Measurements from ENCODE around the gene CYB5A. TPM values are rescaled to one million over a fixed set of nuclear protein-coding genes. Genes with fewer than 3 reads are reported as not detected.

Gene CYB5A
- polyA plus RNA-seq, 1 donor: 258 TPM

DNA sequence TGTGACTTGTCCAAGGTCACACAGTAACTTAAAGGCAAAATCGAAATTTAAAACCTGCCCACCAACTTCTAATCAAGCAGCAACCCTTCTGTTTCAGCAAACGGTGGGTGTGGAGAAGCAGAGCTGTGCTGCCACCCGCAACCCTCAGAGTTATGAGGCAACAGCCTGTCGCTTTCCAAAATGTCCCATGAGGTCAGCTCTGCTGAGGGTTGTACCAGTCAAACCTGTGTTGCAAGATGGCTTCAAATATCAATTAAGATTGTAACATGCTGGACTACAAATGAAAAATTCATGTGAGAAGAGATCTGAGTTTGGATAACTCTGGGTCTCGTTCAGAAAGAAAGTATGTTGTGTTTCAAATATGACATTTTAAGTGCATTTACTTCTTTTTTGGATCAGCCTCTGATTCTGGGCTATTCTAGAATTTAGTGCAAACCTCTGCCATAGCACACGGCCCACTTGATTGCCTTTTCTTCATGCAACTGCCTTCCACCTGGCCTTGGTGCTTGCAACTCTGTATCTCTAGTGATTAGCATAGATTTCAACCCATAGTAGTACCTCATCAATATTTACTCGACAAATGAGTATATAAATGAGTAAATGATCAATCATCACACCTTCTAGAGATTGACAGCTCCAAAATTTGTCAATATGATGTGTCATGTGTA is 74.2 kb downstream of the CYB5A start:
- DNase-seq: no peak

GRCh38 chr18:74216661-74217110 is 75.1 kb downstream of the CYB5A start:
- DNase-seq: no peak

DNA sequence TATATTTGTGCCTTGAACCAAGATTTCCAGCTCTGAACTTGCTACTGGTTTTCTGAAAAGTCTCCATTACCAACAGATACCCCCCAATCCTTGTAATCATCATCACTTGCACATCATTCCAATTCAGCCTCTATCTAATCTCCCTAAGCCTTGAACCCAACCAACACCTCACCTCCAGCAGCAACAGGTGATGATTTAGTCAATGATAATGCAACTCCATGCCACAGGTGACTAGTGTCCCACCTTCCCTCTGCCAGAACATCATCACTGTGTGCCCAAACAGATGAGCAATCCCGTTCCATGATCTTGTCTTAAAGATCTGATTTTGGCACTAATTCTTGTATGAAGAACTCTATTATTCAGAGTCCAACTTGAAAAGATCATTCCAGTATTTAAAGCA is 75.9 kb downstream of the CYB5A start:
- no peak for DNase-seq

DNA sequence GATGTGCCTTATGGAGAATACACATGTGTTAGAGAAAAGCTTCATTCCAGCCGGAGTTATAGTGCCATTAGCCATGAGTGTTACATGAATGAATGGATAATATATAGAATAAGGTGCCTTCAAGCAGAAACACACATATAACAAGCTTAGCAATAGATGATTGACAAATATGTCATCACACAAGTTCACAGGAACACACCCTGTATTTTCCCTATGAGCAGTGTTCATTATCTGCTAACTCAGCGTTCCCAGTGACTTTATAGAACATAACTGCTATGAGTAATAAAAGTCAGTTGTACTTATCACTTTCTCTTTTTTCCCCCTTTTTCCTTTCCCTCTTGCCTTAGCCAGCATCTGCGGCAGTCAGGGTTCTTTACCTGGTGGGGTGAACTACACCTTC is 78.3 kb downstream of the CYB5A start:
- no peak for DNase-seq

DNA sequence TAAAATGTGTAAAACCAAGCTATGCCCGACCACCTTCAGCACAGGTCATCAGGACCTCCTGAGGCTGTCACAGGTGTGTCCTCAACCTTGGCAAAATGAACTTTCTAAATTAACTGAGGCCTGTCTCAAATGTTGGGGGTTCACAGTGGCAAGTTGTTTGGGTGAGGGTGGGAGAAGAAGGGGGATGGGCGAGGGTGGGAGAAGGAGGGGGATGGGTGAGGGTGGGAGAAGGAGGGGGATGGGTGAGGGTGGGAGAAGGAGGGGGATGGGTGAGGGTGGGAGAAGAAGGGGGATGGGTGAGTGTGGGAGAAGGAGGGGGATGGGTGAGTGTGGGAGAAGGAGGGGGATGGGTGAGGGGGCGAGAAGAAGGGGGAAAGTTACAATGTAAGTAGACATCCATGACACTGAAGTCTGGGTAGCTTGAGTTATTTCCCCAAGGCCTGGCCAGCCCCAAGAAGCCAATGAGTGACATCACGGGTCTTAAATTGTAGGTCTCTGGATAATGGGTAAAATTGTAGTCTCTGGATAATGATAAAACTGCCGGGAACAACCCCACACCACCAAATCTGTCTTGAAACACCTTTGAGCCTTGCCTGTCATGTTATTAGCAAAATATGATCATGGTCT is 87.1 kb downstream of the CYB5A start:
- no peak for DNase-seq

DNA sequence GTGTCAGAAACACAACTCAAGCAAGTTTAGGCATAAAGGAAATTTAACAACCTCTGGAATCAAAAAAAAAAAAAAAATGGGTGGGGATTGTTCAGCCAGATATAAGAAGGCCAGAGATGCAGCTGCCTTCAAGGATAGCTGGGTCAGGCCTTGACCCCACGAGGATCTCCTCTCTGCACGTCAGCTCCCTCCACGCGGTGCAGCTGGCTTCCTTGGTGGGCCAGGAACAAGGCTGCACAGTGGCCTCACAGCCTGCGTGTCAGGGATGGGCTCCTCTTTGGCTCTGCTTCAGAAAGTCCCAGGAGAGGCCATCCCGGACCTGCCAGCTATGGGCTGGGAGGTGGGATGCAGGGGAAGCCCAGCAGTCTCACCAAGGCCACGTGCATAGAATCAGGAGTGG is 88.0 kb downstream of the CYB5A start:
- DNase-seq: no peak

Other genes with a start within 250 kb of the CYB5A start
- gene FBXO15, start 144.1 kb downstream of the CYB5A start, polyA plus RNA-seq (ENCODE audit: insufficient read length): 6.5 TPM
- gene TIMM21, start 143.4 kb downstream of the CYB5A start, polyA plus RNA-seq (ENCODE audit: insufficient read length): 73.7 TPM
- 0.55 TPM for gene C18orf63, start 23.9 kb upstream of the CYB5A start, polyA plus RNA-seq (ENCODE audit: insufficient read length)
- 0.10 TPM for gene DIPK1C, start 165.3 kb upstream of the CYB5A start, polyA plus RNA-seq (ENCODE audit: insufficient read length)
- gene CNDP2, start 204.4 kb upstream of the CYB5A start, polyA plus RNA-seq (ENCODE audit: insufficient read length): 298 TPM
- 1.6 TPM for gene CNDP1, start 242.5 kb upstream of the CYB5A start, polyA plus RNA-seq (ENCODE audit: insufficient read length)